ENCODE data around the gene BTNL2. TPM values are rescaled to one million over a fixed set of nuclear protein-coding genes. Genes with fewer than 3 reads are reported as not detected.

BTNL2 gene
- total and polyA plus RNA-seq, 2 experiments from 2014 or later, result 0.62 TPM; not detected in 1

GRCh38 chr6:32444433-32444832 is 37.5 kb upstream of the BTNL2 start:
- Histone ChIP-seq H3K4me3 (no peak overlapping the region), H3K27me3 (no peaks in the 10 kb centered on the region), H3K36me3 (replicated peaks; ENCODE audit: insufficient read depth, low read depth) (no peaks in the 10 kb centered on the region), H2AFZ (no peak overlapping the region), H3K4me2 (no peak overlapping the region), H4K20me1 (ENCODE audit: insufficient read depth, poor library complexity, severe bottlenecking) (no peaks in the 10 kb centered on the region), H3K27ac (no peak overlapping the region), H3K9me2 (replicated peaks; ENCODE audit: insufficient read depth) (no peaks in the 10 kb centered on the region), H3K4me1 (ENCODE audit: insufficient read depth) (no peaks in the 10 kb centered on the region), H3K9me3 (ENCODE audit: low read depth) (no peaks in the 10 kb centered on the region), H3K79me2 (no peaks in the 10 kb centered on the region)
- TF ChIP-seq EZH2phosphoT487 (IDR thresholded peaks at IDR 0.05; ENCODE audit: low read depth, severe bottlenecking, unreplicated experiment), result no peak
- no peak for TF ChIP-seq CTCF (IDR thresholded peaks at IDR 0.05; ENCODE audit: poor library complexity)
- no peak for TF ChIP-seq EZH2 (IDR thresholded peaks at IDR 0.05; ENCODE audit: borderline replicate concordance)
- no peak for DNase-seq (ENCODE audit: low spot score)
- 100% methylated on average over 2 of the region's 2 CpGs for WGBS (ENCODE audit: low lambda C conversion rate, missing lambda C conversion rate)

- no peaks in the 10 kb centered on the region for H3K4me1 ChIP-seq (ENCODE audit: insufficient read depth)
- no peak overlapping the region for H3K4me3 ChIP-seq
- WGBS (ENCODE audit: low lambda C conversion rate, missing lambda C conversion rate), result 89% methylated on average over 8 of the region's 8 CpGs
- H3K9me3 ChIP-seq (ENCODE audit: low read depth), result no peaks in the 10 kb centered on the region
- H3K36me3 ChIP-seq (replicated peaks; ENCODE audit: insufficient read depth, low read depth), result no peaks in the 10 kb centered on the region
- H4K20me1 ChIP-seq (ENCODE audit: insufficient read depth, poor library complexity, severe bottlenecking), result no peaks in the 10 kb centered on the region
- H3K27ac ChIP-seq, result no peak overlapping the region
- no peak overlapping the region for H3K4me2 ChIP-seq
- TF ChIP-seq EZH2phosphoT487 (IDR thresholded peaks at IDR 0.05; ENCODE audit: low read depth, severe bottlenecking, unreplicated experiment) (no peak), EZH2 (IDR thresholded peaks at IDR 0.05; ENCODE audit: borderline replicate concordance) (no peak), CTCF (IDR thresholded peaks at IDR 0.05; ENCODE audit: poor library complexity) (no peak)
- no peaks in the 10 kb centered on the region for H3K27me3 ChIP-seq
- H3K79me2 ChIP-seq, result no peaks in the 10 kb centered on the region
- no peak overlapping the region for H2AFZ ChIP-seq
- DNase-seq (ENCODE audit: low spot score), result no peak
- H3K9me2 ChIP-seq (replicated peaks; ENCODE audit: insufficient read depth), result no peaks in the 10 kb centered on the region
Measured at GRCh38 chr6:32442977-32443552, 36.1 kb upstream of the BTNL2 start.

- H3K4me2 ChIP-seq, result no peak overlapping the region
- H3K79me2 ChIP-seq, result no peaks in the 10 kb centered on the region
- no peak for DNase-seq (ENCODE audit: low spot score)
- no peaks in the 10 kb centered on the region for H3K27me3 ChIP-seq
- H3K27ac ChIP-seq, result no peak overlapping the region
- H3K4me3 ChIP-seq, result no peak overlapping the region
- H3K9me2 ChIP-seq (replicated peaks; ENCODE audit: insufficient read depth), result no peaks in the 10 kb centered on the region
- H3K4me1 ChIP-seq (ENCODE audit: insufficient read depth), result no peaks in the 10 kb centered on the region
- no peak overlapping the region for H2AFZ ChIP-seq
- H3K9me3 ChIP-seq (ENCODE audit: low read depth), result no peaks in the 10 kb centered on the region
- no peak for TF ChIP-seq EZH2 (IDR thresholded peaks at IDR 0.05; ENCODE audit: borderline replicate concordance)
- no peak for TF ChIP-seq EZH2phosphoT487 (IDR thresholded peaks at IDR 0.05; ENCODE audit: low read depth, severe bottlenecking, unreplicated experiment)
- no peak for TF ChIP-seq CTCF (IDR thresholded peaks at IDR 0.05; ENCODE audit: poor library complexity)
- no peaks in the 10 kb centered on the region for H3K36me3 ChIP-seq (replicated peaks; ENCODE audit: insufficient read depth, low read depth)
- WGBS (ENCODE audit: low lambda C conversion rate, missing lambda C conversion rate), result 87% methylated on average over 7 of the region's 7 CpGs
- H4K20me1 ChIP-seq (ENCODE audit: insufficient read depth, poor library complexity, severe bottlenecking), result no peaks in the 10 kb centered on the region
Measured at GRCh38 chr6:32442243-32442667, 35.3 kb upstream of the BTNL2 start.

Data from hepatocyte (in vitro differentiated cells).